ENCODE results near the gene FLT3LG. TPM values are rescaled to one million over a fixed set of nuclear protein-coding genes. Genes with fewer than 3 reads are reported as not detected.

The FLT3LG gene
- total and polyA plus RNA-seq, 9 of the 15 experiments (the other 6 are each of a cell fraction or from before 2014, with no cell fraction given): 0.31 to 6.4 (median 1.1) TPM

- no peak for TF ChIP-seq CLOCK (CRISPR knock-in tag; IDR thresholded peaks at IDR 0.05; ENCODE audit: borderline replicate concordance)
- no peak for TF ChIP-seq NEUROD1 (IDR thresholded peaks at IDR 0.05; ENCODE audit: borderline replicate concordance, low read depth, low read length, partially characterized antibody)
- peak in 1 of 2 experiments; percentile 51 for TF ChIP-seq E2F6 (IDR thresholded peaks at IDR 0.05; ENCODE audit: borderline replicate concordance in 1 of 2, extremely low read depth in 1 of 2, insufficient read depth in 1 of 2, insufficient read length in 1 of 2, low read depth in 1 of 2, low read length in 1 of 2, poor library complexity in 1 of 2, severe bottlenecking in 1 of 2)
- TF ChIP-seq MTF1 (CRISPR knock-in tag; IDR thresholded peaks at IDR 0.05; ENCODE audit: borderline replicate concordance): 0 out of 2 replicates have a peak, but pooled peaks have one; percentile 6
- TF ChIP-seq CBX3 (IDR thresholded peaks at IDR 0.05; ENCODE audit: borderline replicate concordance in 1 of 2, low read length in 2 of 2): 0 out of 3 replicates have a peak, but pooled peaks of 1 of the 2 experiments have one; percentile 10
- 0 out of 2 replicates have a peak, but pooled peaks have one; percentile 56 for TF ChIP-seq THRAP3 (IDR thresholded peaks at IDR 0.05; ENCODE audit: borderline replicate concordance)
- no peak for TF ChIP-seq CBFA2T2 (conservative IDR thresholded peaks at IDR 0.05)
- no peak for TF ChIP-seq ZNF77 (CRISPR knock-in tag; IDR thresholded peaks at IDR 0.05)
- TF ChIP-seq ZFX (CRISPR knock-in tag; IDR thresholded peaks at IDR 0.05): peak; percentile 77
- peak; percentile 80 for TF ChIP-seq ZHX1 (conservative IDR thresholded peaks at IDR 0.05; ENCODE audit: low read length)
- peak; percentile 16 to 17; a peak in 2 of 4 replicates for TF ChIP-seq KDM1A (IDR thresholded peaks at IDR 0.05)
- no peak for TF ChIP-seq BRD4 (IDR thresholded peaks at IDR 0.05)
- TF ChIP-seq ZNF121 (CRISPR knock-in tag; conservative IDR thresholded peaks at IDR 0.05): peak; percentile 97
- 0 out of 2 replicates have a peak, but pooled peaks have one; percentile 68 for TF ChIP-seq ZNF175 (CRISPR knock-in tag; IDR thresholded peaks at IDR 0.05; ENCODE audit: low read depth)
- TF ChIP-seq BCOR (IDR thresholded peaks at IDR 0.05): peak; percentile 62; the same call in 1 of the 2 replicates
- TF ChIP-seq TEAD1 (CRISPR knock-in tag; IDR thresholded peaks at IDR 0.05): 0 out of 4 replicates have a peak, but pooled peaks have one; percentile 15 to 38
- no peak for TF ChIP-seq TBP (optimal IDR thresholded peaks at IDR 0.05; ENCODE audit: low read depth, low read length)
- peak; percentile 55 for TF ChIP-seq PHF20 (IDR thresholded peaks at IDR 0.05; ENCODE audit: partially characterized antibody)
- peak in 1 of 2 experiments; percentile 16; a peak in 1 of 4 replicates for TF ChIP-seq MAZ (CRISPR knock-in tag; conservative IDR thresholded peaks at IDR 0.05 in 1 of 2, IDR thresholded peaks at IDR 0.05 in 1 of 2)
These were observed 12.8 kb downstream of the FLT3LG start (continued) for GRCh38 chr19:49486710-49487276.
